SJSA1 (cell line): ENCODE measurements around the gene KLHL8. TPM values are rescaled to one million over a fixed set of nuclear protein-coding genes. Genes with fewer than 3 reads are reported as not detected.
A peak's percentile ranks its signal among the peaks of the same experiment; 100 is the strongest.
"Not testable (repeated sequence)": the region's sequence is repeated elsewhere in the genome, so short reads cannot be mapped to it uniquely, and the experiment has no call there.

Experiments
- DNase-seq, 2 experiments: peaks; one replicate each; pipeline ENCODE4 v3.0.0-alpha.2; 2015 to 2020; ENCODE audit warnings: low spot score in 2 of 2, low read depth in 1 of 2
- H3K27ac ChIP-seq: fragments of 250-450 bp; sonication (Bioruptor Pico); 2 replicates; pipeline ENCODE4 v1.5.1; 2020; ENCODE audit warnings: mild to moderate bottlenecking, moderate library complexity
- H3K27me3 ChIP-seq: fragments of 250-450 bp; sonication (Bioruptor Pico); replicated peaks from 2 replicates; pipeline ENCODE4 v1.5.1; 2020; ENCODE audit warnings: mild to moderate bottlenecking, moderate library complexity
- H3K36me3 ChIP-seq: fragments of 250-450 bp; sonication (Bioruptor Pico); 2 replicates; pipeline ENCODE4 v1.5.1; 2020; ENCODE audit warnings: mild to moderate bottlenecking
- H3K4me1 ChIP-seq: fragments of 250-450 bp; sonication (Bioruptor Pico); replicated peaks from 2 replicates; pipeline ENCODE4 v1.6.1; 2021; ENCODE audit warnings: mild to moderate bottlenecking
- H3K4me3 ChIP-seq: fragments of 250-450 bp; sonication (Bioruptor Pico); 2 replicates; pipeline ENCODE4 v1.5.1; 2020; ENCODE audit warnings: mild to moderate bottlenecking
- H3K9me3 ChIP-seq: fragments of 250-450 bp; sonication (Bioruptor Pico); replicated peaks from 2 replicates; pipeline ENCODE4 v1.5.1; 2020; ENCODE audit warnings: mild to moderate bottlenecking
- total RNA-seq: library from RNA; depleted of rRNA; stranded (reverse); fragments of >200 nt; shearing (Covaris generic); gene quantifications from 2 replicates; pipeline ENCODE4 v1.2.3, GENCODE V29; 2014

KLHL8 gene
- total RNA-seq, 1 experiment from 2014 or later = 10.2 TPM

DNA sequence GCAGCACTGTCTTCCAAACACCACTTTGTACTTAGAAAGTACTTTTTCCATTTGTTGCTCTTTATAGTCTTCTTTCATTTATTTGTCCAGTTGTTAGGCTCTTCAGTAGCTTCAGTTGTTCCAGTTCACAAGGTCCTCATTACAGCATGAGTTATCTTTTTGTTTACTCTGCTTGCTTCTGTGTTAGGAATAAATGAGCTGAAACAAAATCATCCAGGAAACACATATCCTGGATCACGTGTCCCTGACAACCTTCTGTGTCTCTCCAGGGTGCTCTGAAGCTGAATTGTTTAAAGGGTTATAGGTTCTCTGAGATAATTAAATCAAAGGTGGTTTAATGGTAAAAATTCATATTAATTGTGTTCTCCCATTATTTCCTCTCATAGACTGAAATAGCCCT, 19.9 kb upstream of the KLHL8 start:
- Histone ChIP-seq H3K27ac (no peak overlapping the region), H3K36me3 (no peaks in the 10 kb centered on the region), H3K4me1 (peaks cover 10% of the 10 kb centered on the region), H3K27me3 (no peaks in the 10 kb centered on the region), H3K4me3 (no peak overlapping the region), H3K9me3 (no peaks in the 10 kb centered on the region)
- no peak for DNase-seq

DNA sequence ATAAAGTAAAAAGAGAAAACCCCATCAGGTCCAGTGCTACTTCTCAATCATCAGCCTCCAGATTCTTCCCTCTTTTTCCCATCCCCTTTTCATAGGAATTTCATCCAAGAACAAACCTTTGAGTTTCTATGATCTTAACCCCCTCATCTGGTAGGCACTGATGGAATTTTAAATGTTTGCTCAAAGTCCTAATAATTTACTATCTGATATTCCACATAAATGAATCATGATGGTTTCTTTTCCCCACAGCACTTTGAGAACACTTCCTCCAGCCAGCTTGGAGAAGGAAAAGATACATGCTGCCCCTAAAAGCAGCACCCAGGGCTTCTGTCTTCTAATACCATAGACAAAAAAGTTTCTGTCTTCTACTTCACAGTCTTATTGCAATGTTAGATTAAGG, 19.4 kb upstream of the KLHL8 start:
- peaks cover 14% of the 10 kb centered on the region for H3K4me1 ChIP-seq
- H3K36me3 ChIP-seq = no peaks in the 10 kb centered on the region
- no peak for DNase-seq
- H3K9me3 ChIP-seq = no peaks in the 10 kb centered on the region
- no peaks in the 10 kb centered on the region for H3K27me3 ChIP-seq
- no peak overlapping the region for H3K27ac ChIP-seq
- H3K4me3 ChIP-seq = no peak overlapping the region

DNA sequence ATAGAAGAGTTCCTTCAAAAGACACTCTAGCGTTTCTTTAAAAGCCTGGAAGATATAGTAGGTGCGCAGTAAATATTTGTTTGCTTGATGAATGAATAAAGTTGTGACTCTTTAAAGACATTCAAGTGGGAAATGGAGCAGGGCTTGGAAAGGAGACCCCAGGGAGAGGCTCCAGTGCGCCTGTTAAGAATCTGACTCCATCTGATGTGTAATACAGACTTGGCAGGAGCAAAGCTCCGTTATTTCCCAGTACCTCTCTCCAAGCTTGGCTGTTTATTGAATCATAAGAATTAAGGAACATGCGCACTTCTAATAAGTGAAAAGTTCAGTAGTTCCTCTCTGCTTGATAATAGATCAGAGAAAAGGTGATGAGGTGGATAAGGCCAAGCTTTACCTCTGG, 18.8 kb upstream of the KLHL8 start:
- H3K9me3 ChIP-seq = no peaks in the 10 kb centered on the region
- H3K27ac ChIP-seq = no peak overlapping the region
- H3K27me3 ChIP-seq = no peaks in the 10 kb centered on the region
- no peak for DNase-seq
- H3K4me1 ChIP-seq = peaks cover 14% of the 10 kb centered on the region
- H3K36me3 ChIP-seq = no peaks in the 10 kb centered on the region
- H3K4me3 ChIP-seq = no peak overlapping the region

DNA sequence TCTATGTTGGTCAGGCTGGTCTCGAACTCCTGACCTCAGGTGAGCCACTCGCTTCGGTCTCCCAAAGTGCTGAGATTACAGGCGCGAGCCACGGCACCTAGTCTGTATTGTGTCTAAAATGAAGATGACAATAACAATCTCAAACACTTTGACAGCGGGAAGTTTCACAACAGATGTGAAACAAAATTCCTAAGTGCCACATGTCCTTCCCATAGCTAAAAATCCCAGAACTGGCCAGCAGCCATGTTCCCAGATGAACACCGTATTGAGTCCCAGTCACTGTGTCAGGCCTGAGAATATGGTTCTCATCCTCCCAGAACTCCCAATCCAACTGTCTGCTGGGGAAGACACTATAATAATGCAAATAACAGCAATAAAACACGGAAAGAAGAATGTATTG, 16.4 kb upstream of the KLHL8 start:
- H3K36me3 ChIP-seq = no peaks in the 10 kb centered on the region
- no peaks in the 10 kb centered on the region for H3K27me3 ChIP-seq
- H3K9me3 ChIP-seq = no peaks in the 10 kb centered on the region
- H3K4me1 ChIP-seq = peaks cover 14% of the 10 kb centered on the region
- no peak overlapping the region for H3K4me3 ChIP-seq
- H3K27ac ChIP-seq = no peak overlapping the region
- DNase-seq = no peak

DNA sequence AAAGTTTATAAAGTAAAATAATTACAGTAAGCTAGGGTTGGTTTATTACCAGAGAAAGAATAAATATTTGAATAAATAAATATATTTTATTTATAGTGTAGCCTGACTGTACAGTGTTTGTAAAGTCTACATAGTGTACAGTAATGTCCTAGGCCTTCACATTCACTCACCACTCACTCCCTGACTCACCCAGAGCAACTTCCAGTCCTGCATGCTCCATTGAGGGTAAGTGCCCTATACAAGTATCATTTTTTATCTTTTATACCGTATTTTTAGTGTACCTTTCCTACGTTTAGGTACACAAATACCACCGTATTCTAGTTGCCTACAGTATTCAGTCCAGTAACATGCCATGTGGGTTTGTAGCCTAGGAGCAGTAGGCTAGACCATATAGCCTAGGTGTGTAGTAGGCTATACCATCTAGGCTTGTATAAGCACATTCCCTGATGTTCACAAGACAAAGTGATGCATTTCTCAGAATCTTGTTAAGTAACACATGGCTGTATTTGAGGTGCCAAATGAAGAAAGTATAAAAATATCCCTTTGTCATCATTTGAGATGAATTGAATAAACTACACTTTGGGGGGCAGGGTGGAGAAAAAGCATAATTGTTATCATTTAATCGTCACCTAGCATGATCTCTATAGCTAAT, 14.7 kb upstream of the KLHL8 start:
- Histone ChIP-seq H3K27ac (peak overlapping the region; percentile 66), H3K9me3 (no peaks in the 10 kb centered on the region)
- peak in 1 of 2 experiments; percentile 28 for DNase-seq

DNA sequence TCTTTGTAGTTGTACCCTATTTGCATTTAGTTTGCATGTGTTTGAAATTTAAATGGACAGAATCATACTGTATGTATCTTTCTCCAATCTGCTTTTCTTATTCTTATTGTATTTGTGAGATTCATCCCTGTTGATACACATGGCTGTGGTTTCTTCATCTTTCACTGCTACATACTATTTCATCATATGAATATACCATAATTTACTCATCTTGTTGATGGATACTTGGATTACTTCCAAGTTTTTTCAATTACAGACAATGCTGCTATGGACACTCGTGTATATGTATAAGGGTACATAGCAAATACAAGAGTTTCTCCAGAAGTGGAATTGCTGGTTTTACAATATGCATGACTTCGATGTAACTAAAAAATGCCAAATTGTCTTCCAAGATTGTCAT, 11.8 kb upstream of the KLHL8 start:
- Histone ChIP-seq H3K4me3 (no peak overlapping the region), H3K27me3 (no peaks in the 10 kb centered on the region), H3K36me3 (no peaks in the 10 kb centered on the region), H3K27ac (no peak overlapping the region), H3K9me3 (no peaks in the 10 kb centered on the region), H3K4me1 (peaks cover 9% of the 10 kb centered on the region)
- DNase-seq = no peak

More for the DNA sequence above, 14.7 kb upstream of the KLHL8 start:
- Histone ChIP-seq H3K4me1 (peaks cover 11% of the 10 kb centered on the region), H3K36me3 (no peaks in the 10 kb centered on the region), H3K4me3 (peak overlapping the region; percentile 42), H3K27me3 (no peaks in the 10 kb centered on the region)

DNA sequence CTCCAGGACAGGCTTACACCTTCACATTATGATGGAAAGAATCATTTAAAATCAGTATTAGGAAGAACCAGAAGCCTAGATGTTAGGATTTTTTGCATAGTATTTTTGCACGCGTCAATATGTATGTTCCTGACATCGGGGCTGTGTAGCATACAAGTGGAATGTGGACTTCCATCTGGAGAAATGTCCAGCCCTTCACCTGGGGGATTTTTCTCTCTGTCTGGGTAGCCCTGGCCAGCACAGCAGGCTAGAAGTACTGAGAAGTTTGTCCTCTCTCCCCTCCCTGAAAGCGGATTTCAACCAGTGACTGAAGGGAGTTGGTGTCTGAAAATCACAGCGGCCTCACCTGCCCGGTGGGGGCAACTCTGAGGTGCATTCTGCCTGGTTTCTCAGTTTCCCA, 10.4 kb upstream of the KLHL8 start:
- Histone ChIP-seq H3K9me3 (no peaks in the 10 kb centered on the region), H3K4me1 (peaks cover 6% of the 10 kb centered on the region), H3K36me3 (no peaks in the 10 kb centered on the region), H3K4me3 (no peak overlapping the region), H3K27ac (no peak overlapping the region), H3K27me3 (no peaks in the 10 kb centered on the region)
- no peak for DNase-seq

DNA sequence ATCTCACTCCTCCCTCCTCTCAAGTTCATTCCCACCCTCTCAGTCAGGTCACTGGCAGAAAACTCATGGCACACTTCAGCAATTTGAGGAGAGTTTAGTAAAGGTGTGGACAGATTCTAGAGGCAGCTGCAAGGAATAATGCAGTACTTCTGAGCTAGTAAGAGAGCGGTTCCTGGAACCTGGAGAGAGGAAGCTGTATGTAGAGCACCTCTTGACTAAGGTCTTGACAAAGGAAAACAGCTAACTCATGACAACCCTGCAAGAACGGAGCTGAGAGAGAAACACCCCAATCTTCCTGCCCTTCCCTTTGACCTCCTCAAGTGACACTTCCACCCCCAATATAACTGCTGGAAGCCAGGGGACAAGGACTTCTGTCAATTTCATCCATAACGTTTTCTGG, 9.6 kb upstream of the KLHL8 start:
- Histone ChIP-seq H3K27ac (no peak overlapping the region), H3K9me3 (no peaks in the 10 kb centered on the region), H3K36me3 (no peaks in the 10 kb centered on the region), H3K4me1 (no peaks in the 10 kb centered on the region), H3K27me3 (no peaks in the 10 kb centered on the region), H3K4me3 (no peak overlapping the region)
- DNase-seq = no peak

DNA sequence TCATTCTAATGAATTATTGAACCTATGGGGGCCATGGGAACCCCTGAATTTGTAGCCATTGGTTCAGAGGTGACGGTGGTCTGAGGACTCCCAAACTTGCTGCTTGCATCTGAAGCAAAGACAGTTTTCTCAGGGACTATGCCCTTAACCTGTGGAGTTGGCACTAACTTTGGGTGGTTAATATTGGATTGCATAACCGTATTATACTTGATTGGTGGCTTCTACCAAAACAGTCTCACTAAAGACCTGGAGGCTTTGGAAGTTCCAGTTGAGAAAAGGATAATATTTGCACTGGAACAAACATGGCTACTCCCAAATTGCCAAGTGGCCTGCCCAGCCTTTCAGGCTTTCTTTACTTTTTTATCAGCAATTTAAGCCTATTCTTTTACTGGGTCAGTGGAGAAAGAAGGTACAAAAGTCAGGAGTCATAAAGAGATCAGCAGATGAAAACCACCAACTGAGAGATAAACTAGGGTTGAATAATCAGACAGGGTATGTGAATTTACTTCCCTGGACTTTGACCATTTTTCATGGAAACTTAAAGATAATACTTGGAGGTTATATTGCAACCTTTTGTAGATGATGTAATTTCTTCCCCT, 7.9 kb upstream of the KLHL8 start:
- no peaks in the 10 kb centered on the region for H3K9me3 ChIP-seq
- no peaks in the 10 kb centered on the region for H3K4me1 ChIP-seq
- H3K4me3 ChIP-seq = no peak overlapping the region
- no peaks in the 10 kb centered on the region for H3K27me3 ChIP-seq
- H3K36me3 ChIP-seq = no peaks in the 10 kb centered on the region
- no peak for DNase-seq
- H3K27ac ChIP-seq = no peak overlapping the region

DNA sequence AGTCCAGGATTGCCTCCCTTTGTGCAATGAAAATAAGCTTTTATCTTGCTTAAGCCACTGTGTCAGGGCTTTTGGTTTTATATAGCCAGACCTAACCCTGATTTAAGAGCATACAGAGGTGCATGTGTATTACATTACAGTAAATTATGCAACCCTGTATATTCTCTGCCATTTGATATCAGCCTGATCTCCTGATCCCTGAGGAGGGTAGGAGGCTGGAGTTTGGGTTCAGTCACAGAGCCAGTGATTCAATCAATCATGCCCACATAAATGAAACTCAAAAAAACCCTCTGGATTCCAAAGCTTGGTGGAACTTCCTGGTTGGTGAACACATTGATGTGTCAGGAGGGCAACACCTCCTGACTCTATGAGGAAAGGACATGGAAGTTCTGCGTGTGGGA, 7.3 kb upstream of the KLHL8 start:
- Histone ChIP-seq H3K4me1 (no peaks in the 10 kb centered on the region), H3K27me3 (no peaks in the 10 kb centered on the region), H3K36me3 (no peaks in the 10 kb centered on the region), H3K4me3 (no peak overlapping the region), H3K9me3 (no peaks in the 10 kb centered on the region), H3K27ac (no peak overlapping the region)
- no peak for DNase-seq

DNA sequence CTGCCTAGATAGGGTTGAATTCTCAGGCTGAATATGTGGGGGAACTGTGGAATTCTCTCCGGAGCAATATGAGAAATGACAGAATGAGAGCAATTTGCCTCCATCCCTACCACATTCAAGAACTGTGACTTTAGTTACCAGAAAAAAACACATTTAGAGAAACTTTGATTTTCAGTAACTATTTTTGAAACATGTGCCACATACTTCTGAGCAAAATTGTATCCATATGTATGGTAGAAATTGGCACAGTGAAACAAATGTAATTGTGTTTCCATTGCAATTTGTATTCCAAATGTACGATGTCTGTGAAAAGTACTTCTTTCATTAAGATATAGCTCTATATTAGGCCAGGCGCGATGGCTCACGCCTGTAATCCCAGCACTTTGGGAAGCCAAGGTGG, 5.5 kb upstream of the KLHL8 start:
- Histone ChIP-seq H3K27ac (no peak overlapping the region), H3K27me3 (no peaks in the 10 kb centered on the region), H3K4me3 (no peak overlapping the region), H3K36me3 (no peaks in the 10 kb centered on the region), H3K4me1 (peaks cover under 1% of the 10 kb centered on the region; the same call in 1 of the 2 replicates), H3K9me3 (no peaks in the 10 kb centered on the region)
- no peak for DNase-seq

DNA sequence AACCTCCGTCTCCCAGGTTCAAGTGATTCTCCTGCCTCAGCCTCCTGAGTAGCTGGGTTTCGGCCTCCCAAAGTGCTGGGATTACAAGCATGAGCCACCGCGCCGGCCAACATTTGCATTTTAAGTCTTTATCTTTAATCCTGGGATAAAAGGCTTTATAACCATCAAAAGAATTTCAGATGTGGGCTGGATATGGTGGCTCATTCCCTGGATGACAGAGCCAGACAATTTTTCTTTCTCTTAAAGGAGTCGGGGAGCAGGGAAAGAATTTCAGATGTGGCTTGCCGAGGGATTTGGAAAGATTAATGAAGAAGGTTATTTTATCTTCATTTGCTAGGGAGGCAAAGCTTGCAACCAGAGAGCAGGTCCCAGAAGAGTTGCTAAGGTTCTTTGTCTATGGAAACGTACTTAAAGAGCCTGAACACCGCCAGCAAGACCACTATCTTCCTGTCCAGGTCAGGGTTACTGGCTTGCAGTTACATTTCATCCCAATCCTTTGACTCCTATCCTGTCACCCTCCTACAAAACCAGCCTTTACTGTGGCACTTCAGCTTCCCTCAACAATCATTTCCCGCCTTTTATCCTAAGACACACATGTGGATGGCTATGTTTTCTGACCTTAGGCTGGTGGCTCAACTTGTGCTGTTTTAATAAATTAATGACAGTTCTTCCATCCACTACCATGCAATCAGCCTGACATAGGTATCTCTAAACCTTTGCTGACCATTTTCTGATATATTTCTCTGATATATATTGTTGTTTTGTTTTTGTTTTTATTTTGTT, 3.9 kb upstream of the KLHL8 start:
- H3K36me3 ChIP-seq = peaks cover 5% of the 10 kb centered on the region
- no peaks in the 10 kb centered on the region for H3K9me3 ChIP-seq
- no peak for DNase-seq
- H3K27me3 ChIP-seq = no peaks in the 10 kb centered on the region
- no peak overlapping the region for H3K4me3 ChIP-seq
- H3K27ac ChIP-seq = no peak overlapping the region
- H3K4me1 ChIP-seq = peaks cover 5% of the 10 kb centered on the region

DNA sequence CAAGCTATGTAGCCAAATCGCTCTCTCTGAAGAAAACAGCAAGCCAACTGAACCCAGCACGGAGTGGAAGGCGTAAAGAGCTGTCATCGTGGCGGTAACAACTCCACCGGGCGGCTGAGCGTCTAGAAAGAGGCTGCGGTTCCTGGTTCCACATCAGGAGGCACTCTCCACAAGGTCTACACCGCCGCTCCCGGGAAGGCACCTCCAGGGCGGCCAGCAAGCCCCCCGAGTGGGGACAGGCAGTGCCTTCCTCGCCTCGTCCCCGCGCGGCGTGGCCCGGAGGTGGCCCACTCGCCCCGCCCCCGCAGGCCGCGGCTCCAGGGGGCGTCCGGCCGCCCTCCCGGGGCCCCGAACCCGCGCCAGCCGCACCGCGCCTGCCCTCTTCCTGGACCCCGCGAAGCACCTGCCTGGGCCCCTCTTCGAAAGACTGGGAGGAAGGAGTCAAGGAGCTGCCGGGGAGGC, 755 bp downstream of the KLHL8 start:
- Histone ChIP-seq H3K9me3 (no peaks in the 10 kb centered on the region), H3K27ac (peak overlapping the region; percentile 60), H3K4me1 (peaks cover 10% of the 10 kb centered on the region), H3K27me3 (no peaks in the 10 kb centered on the region), H3K4me3 (peak overlapping the region; percentile 91), H3K36me3 (peaks cover 5% of the 10 kb centered on the region)
- DNase-seq = peak in 1 of 2 experiments; percentile 50

DNA sequence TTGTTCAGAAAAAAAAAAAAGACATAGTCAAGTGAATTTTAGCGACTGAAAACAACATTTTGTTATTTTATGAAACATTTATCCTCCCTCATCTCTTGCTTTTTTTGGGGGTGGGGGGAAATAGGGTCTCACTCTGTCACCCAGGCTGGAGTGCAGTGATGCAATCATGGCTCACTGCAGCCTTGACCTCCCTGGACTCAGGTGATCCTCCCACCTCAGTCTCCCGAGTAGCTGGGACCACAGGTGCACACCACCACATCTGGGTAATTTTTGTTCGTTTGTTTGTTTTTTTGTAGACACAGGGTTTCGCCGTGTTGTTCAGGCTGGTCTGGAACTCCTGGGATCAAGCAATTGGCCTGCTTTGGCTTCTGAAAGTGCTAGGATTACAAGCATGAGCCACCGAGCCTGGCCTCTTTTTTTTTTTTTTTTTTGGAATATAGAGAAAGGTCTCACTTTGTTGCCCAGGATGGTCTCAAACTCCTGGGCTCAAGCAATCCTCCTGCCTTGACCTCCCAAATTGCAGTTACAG, 3.1 kb downstream of the KLHL8 start:
- H3K4me3 ChIP-seq, H3K9me3 ChIP-seq, H3K36me3 ChIP-seq, H3K27me3 ChIP-seq, H3K4me1 ChIP-seq, H3K27ac ChIP-seq, DNase-seq: not testable (repeated sequence)
